Liver (tissue), 9 donors: ENCODE data around the gene ITFG1. TPM values are rescaled to one million over a fixed set of nuclear protein-coding genes. Genes with fewer than 3 reads are reported as not detected.
"Not testable (repeated sequence)": the region's sequence is repeated elsewhere in the genome, so short reads cannot be mapped to it uniquely, and the experiment has no call there.

Experiments
- DNase-seq: peaks from one replicate; pipeline ENCODE4 v3.0.0-alpha.2; 2017; ENCODE audit warnings: low spot score
- H3K27ac ChIP-seq, 2 donors: one replicate each; pipeline ENCODE4 v1.7.0; 2013; ENCODE audit warnings: inconsistent platforms in 2 of 2, low read length in 2 of 2, control low read depth in 1 of 2, low read depth in 1 of 2, mild to moderate bottlenecking in 1 of 2
- H3K27me3 ChIP-seq, 4 donors: one replicate each; pipeline versions ENCODE4 v1.6.1 to v1.7.0; 2013; ENCODE audit warnings: low read length in 3 of 4, inconsistent platforms in 1 of 4, mild to moderate bottlenecking in 1 of 4, moderate library complexity in 1 of 4; ENCODE audit not compliant: control insufficient read depth in 4 of 4, insufficient read depth in 4 of 4
- H3K36me3 ChIP-seq, 4 donors: one replicate each; pipeline versions ENCODE4 v1.6.1 to v1.7.0; 2013; ENCODE audit warnings: low read length in 3 of 4, mild to moderate bottlenecking in 3 of 4, low read depth in 1 of 4, moderate library complexity in 1 of 4; ENCODE audit not compliant: control insufficient read depth in 4 of 4, insufficient read depth in 3 of 4
- H3K4me1 ChIP-seq, 4 donors: one replicate each; pipeline versions ENCODE4 v1.6.1 to v1.7.0; 2013; ENCODE audit warnings: low read length in 3 of 4, mild to moderate bottlenecking in 3 of 4, moderate library complexity in 1 of 4; ENCODE audit not compliant: control insufficient read depth in 4 of 4, insufficient read depth in 4 of 4
- H3K4me3 ChIP-seq, 3 donors: one replicate each; pipeline versions ENCODE4 v1.6.1 to v1.7.0; 2013; ENCODE audit warnings: low read length in 3 of 3, control low read depth in 1 of 3, low read depth in 1 of 3, mild to moderate bottlenecking in 1 of 3
- H3K9ac ChIP-seq, 2 donors: one replicate each; pipeline ENCODE4 v1.7.0; 2013; ENCODE audit warnings: low read length in 2 of 2, mild to moderate bottlenecking in 2 of 2, moderate library complexity in 2 of 2, control low read depth in 1 of 2, low read depth in 1 of 2
- H3K9me3 ChIP-seq, 4 donors: one replicate each; pipeline versions ENCODE4 v1.6.1 to v1.7.0; 2013; ENCODE audit warnings: low read length in 3 of 4; ENCODE audit not compliant: control insufficient read depth in 4 of 4
- CTCF ChIP-seq: fragments of 150-350 bp; IDR thresholded peaks from 2 replicates; pipeline ENCODE4 v1.5.1; 2017; ENCODE audit warnings: improper control_type of control experiment, low read depth, low read length; ENCODE audit not compliant: missing input control
- FOXA2 ChIP-seq: IDR thresholded peaks from 2 replicates; pipeline ENCODE4 v1.6.1; 2016; ENCODE audit warnings: antibody characterized with exemption
- HNF4A ChIP-seq, 2 donors: conservative IDR thresholded peaks; 2 replicates each; pipeline ENCODE4 v1.6.1; 2016; ENCODE audit warnings: antibody characterized with exemption in 2 of 2, mild to moderate bottlenecking in 2 of 2
- MAX ChIP-seq: IDR thresholded peaks from 2 replicates; pipeline ENCODE4 v1.6.1; 2016; ENCODE audit warnings: antibody characterized with exemption
- RXRA ChIP-seq, 2 donors: IDR thresholded peaks; 2 replicates each; pipeline ENCODE4 v1.6.1; 2017 to 2018; ENCODE audit warnings: antibody characterized with exemption in 2 of 2, mild to moderate bottlenecking in 1 of 2
- WGBS: extraction: QIAGEN DNeasy Blood & Tissue Kit; methylation state at CpG from one replicate; pipeline ENCODE4 v1.1.7; 2013; 5-methylcytosine and 5-hydroxymethylcytosine counted together
- polyA plus RNA-seq, 2 donors: library from polyadenylated mRNA; stranded (reverse) in 1 of 2; unstranded in 1 of 2; fragments of 200-250 nt in 1 of 2; fragments of >200 nt in 1 of 2; fragmentation: Nextera tagmentation in 1 of 2; extraction: Ambion mirVana in 1 of 2; gene quantifications; one replicate each; pipeline versions ENCODE4 v1.2.1 to v1.2.3, GENCODE V29; 2013 to 2015
- total RNA-seq, 2 donors: library from RNA; depleted of rRNA; stranded (reverse); fragments of >200 nt; gene quantifications; one replicate each; pipeline ENCODE4 v1.2.3, GENCODE V29; 2014
- TF ChIP-seq, protein P1 (sequence below): IDR thresholded peaks from 2 replicates; pipeline ENCODE4 v1.6.1; 2016; ENCODE audit warnings: antibody characterized with exemption
- donor health status: healthy.
- donor health status: healthy.
- donor health status: healthy.
- donor health status: healthy.
- donor health status: healthy.

ITFG1 gene
- total and polyA plus RNA-seq, 4 donors: 31.1 to 51.0 (median 36.5) TPM

DNA sequence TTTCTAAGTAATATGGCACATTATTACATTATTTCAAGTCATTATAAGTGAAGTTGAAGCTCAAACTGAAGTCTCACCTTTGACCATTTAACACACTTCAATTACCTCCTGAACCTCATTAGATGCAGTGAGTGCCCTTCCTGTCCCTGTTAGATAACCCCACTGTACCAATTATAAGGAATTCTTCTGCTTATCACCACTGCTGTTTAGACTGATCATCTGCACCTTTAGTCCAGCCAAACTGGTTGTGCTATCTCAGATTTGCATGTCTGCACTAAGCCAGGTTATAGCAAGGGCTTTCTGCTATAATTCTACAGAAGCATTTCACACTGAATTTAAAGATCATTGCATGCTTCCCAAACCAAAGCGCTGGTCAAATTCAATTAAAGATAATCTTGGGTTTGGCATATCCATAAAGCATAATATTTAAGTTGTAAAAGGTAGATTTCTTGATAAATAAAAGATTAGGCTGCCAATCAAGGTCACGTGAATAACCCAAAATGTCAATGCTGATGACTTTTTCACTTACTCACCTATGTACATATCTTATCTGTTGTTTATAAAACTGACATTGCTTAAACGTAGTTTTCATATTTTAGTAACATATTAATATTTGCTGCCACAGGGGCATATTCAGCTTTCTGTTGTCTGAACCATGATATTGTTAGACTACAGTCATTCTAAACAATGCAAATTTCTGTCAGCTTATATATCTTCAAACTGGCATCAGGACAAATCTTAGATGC is 11.9 kb downstream of the ITFG1 start:
- DNase-seq: no peak
- Histone ChIP-seq H3K27ac (no peak overlapping the region), H3K9ac (no peak overlapping the region), H3K36me3 (peaks cover 0 to 31% (median 11%) of the 10 kb centered on the region in 4 donors), H3K4me3 (no peak overlapping the region), H3K4me1 (peaks cover 0 to 8% (median 3%) of the 10 kb centered on the region in 4 donors), H3K27me3 (no peaks in the 10 kb centered on the region), H3K9me3 (no peaks in the 10 kb centered on the region)
- TF ChIP-seq, protein P1, sequence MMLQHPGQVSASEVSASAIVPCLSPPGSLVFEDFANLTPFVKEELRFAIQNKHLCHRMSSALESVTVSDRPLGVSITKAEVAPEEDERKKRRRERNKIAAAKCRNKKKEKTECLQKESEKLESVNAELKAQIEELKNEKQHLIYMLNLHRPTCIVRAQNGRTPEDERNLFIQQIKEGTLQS: no peak
- no peak for TF ChIP-seq MAX
- TF ChIP-seq HNF4A (conservative IDR thresholded peaks at IDR 0.05): no peak
- WGBS: 85% methylated on average over 3 of the region's 3 CpGs

DNA sequence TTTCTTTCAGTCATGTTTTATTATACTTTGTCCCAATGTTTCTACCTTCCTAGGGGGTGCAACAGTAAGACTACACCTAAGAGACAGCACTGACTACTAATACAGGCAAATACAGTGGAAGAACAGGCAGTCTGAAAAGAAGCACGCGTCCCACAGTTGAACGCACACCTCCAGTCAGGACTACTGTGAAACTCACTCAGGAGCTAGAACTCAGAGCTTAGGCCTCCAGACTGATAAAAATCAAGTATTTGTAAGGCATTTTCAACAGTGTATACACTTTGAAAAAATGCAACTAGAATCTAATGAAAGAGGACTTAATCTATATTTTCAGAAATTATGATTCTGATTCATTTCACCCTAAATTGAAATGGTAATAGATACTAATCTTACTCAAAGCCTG is 14.4 kb downstream of the ITFG1 start:
- WGBS: 97% methylated on average over 3 of the region's 3 CpGs
- Histone ChIP-seq H3K4me3 (no peak overlapping the region), H3K27me3 (no peaks in the 10 kb centered on the region), H3K4me1 (peaks cover 0 to 8% (median 3%) of the 10 kb centered on the region in 4 donors), H3K27ac (no peak overlapping the region), H3K9me3 (no peaks in the 10 kb centered on the region), H3K9ac (no peak overlapping the region), H3K36me3 (peaks cover 0 to 15% (median under 1%) of the 10 kb centered on the region in 4 donors)
- TF ChIP-seq RXRA (IDR thresholded peaks at IDR 0.05) (no peak), MAX (no peak), CTCF (no peak), FOXA2 (no peak)
- TF ChIP-seq, protein P1: no peak
- no peak for DNase-seq

GRCh38 chr16:47442884-47443283 is 18.0 kb downstream of the ITFG1 start:
- not testable (repeated sequence) for H3K9me3 ChIP-seq, H3K4me3 ChIP-seq, H3K4me1 ChIP-seq, H3K27me3 ChIP-seq, H3K9ac ChIP-seq, DNase-seq, H3K27ac ChIP-seq
- H3K36me3 ChIP-seq: peaks cover 0 to 11% (median under 1%) of the 10 kb centered on the region in 4 donors

DNA sequence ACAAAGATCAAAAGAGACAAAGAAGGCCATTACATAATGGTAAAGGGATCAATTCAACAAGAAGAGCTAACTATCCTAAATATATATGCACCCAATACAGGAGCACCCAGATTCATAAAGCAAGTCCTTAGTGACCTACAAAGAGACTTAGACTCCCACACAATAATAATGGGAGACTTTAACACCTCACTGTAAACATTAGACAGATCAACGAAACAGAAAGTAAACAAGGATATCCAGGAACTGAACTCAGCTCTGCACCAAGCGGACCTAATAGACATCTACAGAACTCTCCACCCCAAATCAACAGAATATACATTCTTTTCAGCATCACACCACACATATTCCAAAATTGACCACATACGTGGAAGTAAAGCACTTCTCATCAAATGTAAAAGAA is 20.8 kb downstream of the ITFG1 start:
- H3K27me3 ChIP-seq, H3K9ac ChIP-seq, H3K36me3 ChIP-seq, H3K9me3 ChIP-seq, H3K4me3 ChIP-seq, DNase-seq, H3K4me1 ChIP-seq, H3K27ac ChIP-seq: not testable (repeated sequence)
- 63% methylated on average over 3 of the region's 3 CpGs for WGBS

- H3K4me3 ChIP-seq, H3K4me1 ChIP-seq, DNase-seq, H3K36me3 ChIP-seq, H3K9me3 ChIP-seq, H3K9ac ChIP-seq, H3K27me3 ChIP-seq, H3K27ac ChIP-seq: not testable (repeated sequence)
- WGBS: 91% methylated on average over 2 of the region's 2 CpGs
Observed at GRCh38 chr16:47434274-47434673, 26.6 kb downstream of the ITFG1 start.
